G401 (cell line): ENCODE measurements around the gene ADPRM. TPM values are rescaled to one million over a fixed set of nuclear protein-coding genes. Genes with fewer than 3 reads are reported as not detected.
A peak's percentile ranks its signal among the peaks of the same experiment; 100 is the strongest.
"Not testable (repeated sequence)": the region's sequence is repeated elsewhere in the genome, so short reads cannot be mapped to it uniquely, and the experiment has no call there.

Source experiments
- DNase-seq: peaks from one replicate; pipeline ENCODE4 v3.0.0-alpha.2; 2015; ENCODE audit warnings: low spot score
- in situ Hi-C: cut with HindIII; loops from 2 replicates; pipeline ENCODE4 v1.10.0; 2016; ENCODE audit warnings: low sequenced_read_pairs, mixed read lengths
- total RNA-seq: library from RNA; depleted of rRNA; stranded (reverse); fragments of >200 nt; shearing (Covaris generic); gene quantifications from 2 replicates; pipeline ENCODE4 v1.2.3, GENCODE V29; 2014

The ADPRM gene
- total RNA-seq, 1 experiment from 2014 or later, result 15.3 TPM

DNA sequence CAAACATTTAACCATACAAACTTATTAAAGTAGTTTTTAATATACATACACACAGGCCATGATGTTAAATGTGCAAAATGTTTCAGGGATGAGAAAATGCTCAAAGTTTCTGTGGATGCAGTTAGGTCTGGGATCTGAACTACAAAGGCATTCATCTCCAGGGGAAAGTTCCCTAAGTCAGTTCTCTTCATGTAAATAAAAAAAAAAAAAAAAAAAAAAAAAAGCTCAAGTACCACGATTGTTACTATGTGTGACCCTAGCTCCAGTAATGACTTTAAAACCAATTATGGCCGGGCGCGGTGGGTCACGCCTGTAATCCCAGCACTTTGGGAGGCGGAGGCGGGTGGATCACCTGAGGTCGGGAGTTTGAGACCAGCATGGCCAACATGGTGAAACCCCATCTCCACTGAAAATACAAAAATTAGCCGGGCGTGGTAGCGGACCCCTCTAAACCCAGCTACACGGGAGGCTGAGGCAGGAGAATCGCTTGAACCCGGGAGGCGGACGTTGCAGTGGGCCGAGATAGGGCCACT is 1.5 kb upstream of the ADPRM start:
- in situ Hi-C loops, DNase-seq: not testable (repeated sequence)

DNA sequence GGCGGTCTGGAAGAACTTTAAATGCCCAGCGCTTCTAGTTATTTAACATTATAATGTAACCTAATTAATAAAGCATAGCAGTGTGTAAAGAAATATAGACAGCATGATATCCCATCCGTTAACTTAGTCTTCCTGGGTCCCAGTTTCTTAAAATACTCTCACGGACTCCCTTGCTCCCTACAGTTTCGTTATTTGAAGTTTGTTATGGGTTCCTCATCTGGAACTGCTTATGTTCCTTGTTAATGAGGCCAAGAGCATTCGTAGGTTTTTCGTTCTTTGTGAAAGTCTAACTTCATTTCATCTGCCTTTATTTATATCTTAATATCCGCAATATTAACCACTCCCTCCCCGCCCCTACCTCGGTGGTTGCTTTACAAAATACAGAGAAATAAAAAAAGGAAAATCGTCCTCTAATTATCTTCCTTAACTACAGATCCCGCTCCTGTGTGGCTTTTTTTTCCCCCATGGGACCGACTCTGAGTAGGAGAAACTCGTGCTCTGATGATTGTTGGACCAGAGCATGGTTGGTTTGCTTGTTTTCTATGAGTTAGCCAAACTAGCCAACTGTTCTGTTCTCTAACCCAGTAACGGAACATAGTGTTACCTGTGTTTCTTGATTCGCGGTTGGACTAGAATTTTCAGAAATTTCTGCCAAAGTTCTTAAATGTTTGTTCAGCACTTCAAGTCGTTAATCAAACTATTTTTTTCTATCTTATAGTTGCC is 863 bp downstream of the ADPRM start:
- in situ Hi-C loops, result no loop called here
- peak; percentile 9 for DNase-seq

DNA sequence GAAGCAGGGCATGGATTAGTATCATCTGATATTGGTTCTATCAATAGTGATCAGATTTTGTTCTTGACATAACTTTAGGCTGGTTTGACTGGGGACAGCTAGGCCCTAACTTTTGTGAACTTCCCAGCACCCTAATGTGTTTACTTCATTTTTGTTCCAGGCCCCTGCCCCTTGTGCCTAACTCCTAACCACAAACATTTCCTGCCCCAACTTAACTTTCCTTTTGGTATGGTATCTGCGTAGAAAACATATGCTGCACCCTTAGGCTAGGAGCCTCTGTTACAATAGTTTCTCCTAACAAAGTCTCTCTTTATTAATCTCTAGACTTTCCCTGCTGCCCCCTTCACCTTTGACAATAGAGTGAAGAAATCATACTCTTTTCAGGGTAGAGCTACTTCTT is 2.5 kb downstream of the ADPRM start:
- in situ Hi-C loops, result no loop called here
- DNase-seq, result no peak

DNA sequence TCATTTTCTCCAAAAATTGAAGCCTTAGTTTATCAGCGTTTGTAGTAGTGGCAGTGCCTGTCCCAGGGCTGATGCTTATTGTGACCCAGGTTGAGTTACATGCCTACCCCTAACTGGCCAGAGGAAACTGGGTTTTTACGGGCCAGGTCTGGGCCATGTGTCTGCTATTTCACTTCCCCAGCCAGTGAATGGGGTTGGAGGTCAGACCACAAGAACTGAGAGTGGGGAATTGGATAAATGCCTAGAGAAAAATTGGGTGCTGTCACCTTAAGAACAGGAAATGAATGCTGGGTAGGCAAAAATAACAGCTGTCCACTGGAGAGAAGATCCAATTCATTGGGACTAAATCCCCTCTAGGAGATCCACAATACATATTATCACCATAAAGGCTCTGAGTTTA is 5.2 kb downstream of the ADPRM start:
- in situ Hi-C loops, result no loop called here
- no peak for DNase-seq

DNA sequence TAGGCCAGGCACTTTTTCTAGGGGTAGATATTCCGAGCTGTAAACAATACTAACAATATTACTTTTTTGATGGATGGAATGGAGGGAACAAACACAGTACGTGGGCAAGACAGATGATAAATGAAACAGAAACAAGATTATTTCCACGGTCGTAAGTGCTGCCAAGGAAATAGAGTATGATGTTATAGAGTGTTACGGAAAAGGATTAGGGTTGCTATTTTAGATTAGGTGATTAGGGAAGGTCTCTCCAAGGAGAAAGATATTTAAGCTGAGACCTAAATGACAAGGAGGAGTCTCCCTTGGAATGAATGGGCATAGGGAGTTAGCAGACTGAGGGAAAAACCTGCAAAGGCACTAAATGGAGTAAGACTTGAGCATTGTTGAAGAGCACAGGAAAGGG is 8.3 kb downstream of the ADPRM start:
- no peak for DNase-seq
- in situ Hi-C loops, result no loop called here

DNA sequence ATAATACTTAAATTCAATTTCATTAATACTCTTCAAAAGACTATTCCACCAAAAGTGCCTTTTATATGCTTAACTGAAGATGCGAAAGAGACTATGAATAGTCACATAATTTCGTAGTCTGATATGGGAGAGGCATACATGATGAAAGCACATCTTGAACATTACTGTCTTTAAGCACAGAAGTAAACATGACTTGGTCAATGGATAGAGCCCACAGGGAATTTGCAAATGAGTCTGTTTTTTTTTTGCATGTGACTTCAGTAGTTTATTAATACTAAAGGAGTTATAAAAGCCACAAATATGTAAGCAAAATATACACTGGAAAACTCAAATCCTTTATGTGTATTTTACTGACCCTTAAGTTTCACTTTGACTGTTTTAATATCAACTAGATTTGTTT is 15.9 kb downstream of the ADPRM start:
- in situ Hi-C loops, result no loop called here
- no peak for DNase-seq

DNA sequence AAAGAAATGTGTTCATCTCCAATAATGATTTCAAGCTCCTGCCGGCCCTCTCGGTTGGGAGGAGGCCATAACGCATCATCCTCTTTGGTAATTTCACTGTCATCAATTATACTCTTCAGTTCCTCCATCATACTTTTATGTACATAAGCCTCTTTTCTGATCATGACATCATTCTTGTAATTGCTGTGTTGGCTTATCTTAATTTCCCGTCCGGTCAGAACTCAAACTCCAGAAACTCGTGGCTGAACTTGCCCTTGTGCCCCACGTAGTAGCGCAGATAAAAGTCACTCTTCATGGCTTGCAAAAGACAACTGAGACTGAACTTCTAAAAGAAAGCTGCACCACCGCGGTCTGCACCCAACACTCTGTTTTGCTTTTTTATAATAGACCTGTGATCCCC is 18.8 kb downstream of the ADPRM start:
- no peak for DNase-seq
- in situ Hi-C loops, result no loop called here

DNA sequence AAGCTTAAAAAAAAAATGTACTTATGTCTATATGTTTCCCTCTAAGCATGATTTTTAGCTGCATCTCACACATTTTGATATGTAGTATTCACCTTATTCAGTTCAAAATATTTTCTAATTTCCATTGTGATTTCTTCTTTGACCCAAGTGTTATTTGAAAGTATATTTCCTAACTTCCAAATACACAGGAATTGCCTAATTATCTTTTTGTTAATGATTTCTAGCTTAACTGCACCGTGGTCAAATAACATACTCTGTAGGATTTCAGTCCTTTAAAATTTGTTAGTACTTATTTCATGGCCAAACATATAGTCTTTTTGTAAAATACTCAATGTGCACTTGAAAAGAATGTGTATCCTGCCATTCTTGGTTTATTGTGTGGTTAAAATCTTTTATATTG is 21.2 kb downstream of the ADPRM start:
- no peak for DNase-seq
- in situ Hi-C loops, result no loop called here

DNA sequence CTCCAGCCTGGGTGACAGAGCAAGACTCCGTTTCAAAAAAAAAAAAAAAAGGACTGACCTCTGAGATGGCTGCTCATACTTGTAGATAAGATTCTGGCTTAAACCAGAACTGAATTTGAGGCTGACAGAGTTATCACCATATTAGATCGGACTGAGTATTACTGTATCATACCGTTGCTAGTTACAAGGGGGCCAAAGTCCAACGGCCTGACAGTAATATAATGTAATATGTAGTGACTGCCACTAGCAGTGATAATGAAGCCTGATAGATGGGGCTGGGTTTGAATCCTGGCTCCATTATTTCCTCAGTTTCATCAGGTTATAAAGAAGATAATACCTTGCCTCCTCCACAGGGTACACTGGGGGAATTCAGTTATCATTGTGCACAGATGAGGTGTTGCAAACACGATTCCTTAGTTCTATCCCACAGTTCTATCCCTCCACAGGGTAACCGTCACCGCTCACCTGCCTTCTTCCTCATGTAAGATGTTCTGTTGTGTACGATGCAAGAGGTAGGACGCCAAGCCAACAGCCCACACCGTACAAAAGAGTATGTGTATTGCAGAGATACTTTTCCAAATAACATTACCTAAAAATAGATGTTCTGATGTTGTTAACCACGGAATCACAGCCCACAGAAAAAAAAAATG is 27.3 kb downstream of the ADPRM start:
- no peak for DNase-seq
- in situ Hi-C loops, result no loop called here

DNA sequence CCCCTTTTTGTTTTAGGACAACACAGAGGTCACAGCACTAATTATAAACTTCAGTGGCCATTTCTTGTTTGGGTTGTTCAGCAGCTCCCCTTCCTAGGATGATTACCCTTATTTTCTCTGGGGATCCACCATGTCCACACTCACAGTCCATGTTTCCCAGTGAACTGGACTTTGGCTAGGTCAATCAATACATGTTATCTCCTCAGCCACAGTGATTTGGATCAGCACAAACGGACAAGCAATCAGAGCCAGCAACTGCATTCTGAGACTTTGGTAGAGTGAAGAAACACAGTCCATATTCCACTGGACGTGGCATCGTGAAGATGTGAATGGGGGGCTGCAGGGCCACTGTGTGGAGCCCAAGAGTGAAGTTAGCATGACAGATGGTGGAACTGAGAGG is 27.9 kb downstream of the ADPRM start:
- in situ Hi-C loops, result no loop called here
- DNase-seq, result no peak

DNA sequence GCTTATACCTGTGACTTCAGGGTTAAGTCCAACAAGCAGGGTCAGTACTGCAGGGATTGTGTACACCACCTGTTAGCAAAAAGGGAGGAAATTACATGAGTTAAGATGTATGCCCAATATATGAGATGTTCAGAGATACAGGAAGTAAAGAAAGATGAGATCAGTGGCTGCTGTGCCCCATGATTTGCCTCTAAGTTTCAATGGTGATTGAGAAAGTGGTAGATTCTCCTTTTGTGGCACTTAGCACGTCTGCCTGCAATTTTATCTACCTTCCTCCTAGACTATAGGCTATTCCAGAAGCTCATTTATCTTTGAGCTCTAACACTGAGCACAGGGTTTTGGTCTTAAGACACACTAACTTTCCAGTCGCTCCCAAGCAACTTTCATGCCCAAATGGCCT is 28.8 kb downstream of the ADPRM start:
- in situ Hi-C loops, result no loop called here

DNA sequence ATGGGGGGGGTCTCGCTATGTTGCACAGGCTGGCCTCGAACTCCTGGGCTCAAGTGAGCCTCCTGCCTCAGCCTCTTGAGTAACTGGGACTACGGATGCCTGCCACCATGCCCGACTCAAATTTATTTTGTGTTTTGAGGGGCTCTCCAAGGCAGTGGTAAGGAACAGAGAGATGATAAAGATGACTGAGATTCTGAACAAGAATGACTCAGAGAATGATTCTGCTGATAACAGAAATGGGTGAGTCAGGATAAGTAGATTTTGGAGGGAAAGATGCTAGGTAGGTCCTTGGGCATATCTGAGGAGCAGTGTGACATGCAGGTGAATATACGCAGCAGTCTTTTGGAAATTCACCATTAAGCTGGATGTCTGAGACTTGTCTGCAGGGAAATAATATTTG is 29.8 kb downstream of the ADPRM start:
- DNase-seq, result no peak
- in situ Hi-C loops, result no loop called here

More for the DNA sequence above, 28.8 kb downstream of the ADPRM start:
- DNase-seq, result no peak

DNA sequence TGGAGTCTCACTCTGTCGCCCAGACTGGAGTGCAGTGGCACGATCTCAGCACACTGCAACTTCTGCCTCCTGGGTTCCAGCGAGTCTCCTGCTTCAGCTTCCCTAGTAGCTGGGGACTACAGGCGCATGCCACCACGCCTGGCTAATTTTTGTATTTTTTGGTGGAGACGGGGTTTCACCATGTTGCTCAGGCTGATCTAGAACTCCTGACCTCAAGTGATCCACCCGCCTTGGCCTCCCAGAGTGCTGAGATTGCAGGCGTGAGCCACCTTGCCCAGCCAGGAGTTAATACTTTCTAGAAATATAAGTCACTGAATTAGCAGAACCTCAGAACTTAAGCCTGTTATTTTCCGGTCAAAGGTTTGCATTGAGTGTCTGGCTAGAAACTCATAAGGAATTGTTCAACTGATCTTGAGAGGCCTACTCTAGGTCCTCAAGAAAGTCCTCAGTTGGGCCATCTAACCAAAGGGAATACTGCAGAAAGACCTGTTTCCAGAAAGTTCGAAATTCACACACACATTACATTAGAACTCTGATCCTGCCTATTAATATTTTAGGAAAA is 31.0 kb downstream of the ADPRM start:
- no peak for DNase-seq
- in situ Hi-C loops, result no loop called here

DNA sequence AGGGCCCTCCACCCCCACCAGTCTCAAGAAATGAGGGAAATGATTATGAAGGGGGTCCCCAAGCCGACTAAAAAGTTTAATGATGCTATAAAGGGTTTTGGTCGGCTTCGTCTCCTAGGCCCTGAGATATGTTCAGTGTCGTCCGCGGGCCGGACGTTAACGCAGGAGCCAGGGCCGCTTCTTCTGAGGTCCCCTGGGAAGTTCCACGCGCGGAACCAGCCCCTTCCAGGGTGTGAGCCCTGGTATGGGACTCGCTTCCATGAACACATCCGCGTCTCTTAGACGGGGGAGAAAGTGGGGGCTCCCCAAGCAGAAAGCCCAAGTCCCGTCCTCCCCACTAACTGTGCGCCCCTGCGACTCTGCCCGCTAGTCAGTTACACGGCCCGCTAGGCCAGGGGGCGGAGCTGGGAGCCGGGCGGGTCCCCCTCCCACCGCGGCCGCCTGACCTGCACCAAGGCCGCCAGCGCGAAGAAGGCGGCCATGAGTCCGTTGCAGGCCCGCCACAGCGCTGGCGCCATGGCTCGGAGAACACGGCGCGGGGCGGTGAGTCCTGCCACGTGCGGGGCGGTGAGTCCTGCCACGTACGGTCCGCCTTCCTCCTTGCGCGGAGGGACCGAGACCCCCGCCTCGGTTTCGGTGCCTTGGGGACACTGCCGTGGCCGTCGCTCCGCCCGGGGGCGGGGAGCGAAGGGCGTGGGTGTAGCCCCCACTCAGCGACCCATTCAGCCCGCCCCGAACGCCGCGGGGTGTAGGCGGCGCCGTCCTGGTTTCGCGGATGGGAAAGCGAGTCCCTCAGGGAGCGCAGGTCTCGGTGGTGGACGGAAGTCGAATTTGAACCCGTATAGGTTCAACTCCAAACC is 32.2 kb downstream of the ADPRM start, which contains the start of gene TMEM220:
Gene TMEM220, minus strand, starts transcription at position 690 of the 860 bp plus-strand sequence. Its CDS starts 172 bp downstream, at position 518.
- DNase-seq, result peak; percentile 37
- in situ Hi-C loops, result no loop called here

DNA sequence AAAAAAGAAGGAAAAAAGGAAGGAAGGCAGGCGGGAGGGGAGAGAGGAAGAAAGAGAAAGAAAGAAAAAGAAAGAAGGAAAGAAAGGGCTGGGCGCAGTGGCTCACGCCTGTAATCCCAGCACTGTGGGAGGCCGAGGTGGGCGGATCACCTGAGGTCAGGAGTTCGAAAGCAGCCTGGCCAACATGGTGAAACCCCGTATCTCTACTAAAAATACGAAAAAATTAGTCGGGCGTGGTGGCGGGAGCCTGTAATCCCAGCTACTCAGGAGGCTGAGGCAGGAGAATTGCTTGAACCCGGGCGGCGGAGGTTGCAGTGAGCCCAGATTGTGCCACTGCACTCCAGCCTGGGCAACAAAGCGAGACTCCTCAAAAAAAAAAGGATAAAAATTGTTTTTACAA is 32.9 kb downstream of the ADPRM start:
- in situ Hi-C loops, DNase-seq: not testable (repeated sequence)

DNA sequence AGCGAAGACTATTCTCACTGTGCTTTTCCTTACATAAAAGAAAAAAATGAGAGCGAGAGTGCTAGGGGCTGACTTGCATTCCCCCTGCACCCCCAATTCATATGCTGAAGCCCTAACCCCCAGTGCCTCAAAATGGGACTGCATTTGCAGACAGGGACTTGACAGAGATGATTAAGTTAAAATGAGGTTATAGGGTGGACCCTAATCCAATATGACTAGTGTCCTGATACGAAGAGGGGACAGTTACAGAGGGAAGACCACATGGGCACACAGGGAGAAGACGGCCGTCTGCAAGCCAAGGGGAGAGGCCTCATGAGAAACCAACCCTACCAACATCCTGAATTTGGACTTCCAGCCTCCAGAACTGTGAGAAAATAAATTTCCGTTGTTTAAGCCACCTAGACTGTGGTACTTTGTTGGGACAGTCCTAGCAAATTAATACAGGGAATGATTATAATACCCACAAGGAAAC is 34.0 kb downstream of the ADPRM start:
- in situ Hi-C loops, result no loop called here
- no peak for DNase-seq

DNA sequence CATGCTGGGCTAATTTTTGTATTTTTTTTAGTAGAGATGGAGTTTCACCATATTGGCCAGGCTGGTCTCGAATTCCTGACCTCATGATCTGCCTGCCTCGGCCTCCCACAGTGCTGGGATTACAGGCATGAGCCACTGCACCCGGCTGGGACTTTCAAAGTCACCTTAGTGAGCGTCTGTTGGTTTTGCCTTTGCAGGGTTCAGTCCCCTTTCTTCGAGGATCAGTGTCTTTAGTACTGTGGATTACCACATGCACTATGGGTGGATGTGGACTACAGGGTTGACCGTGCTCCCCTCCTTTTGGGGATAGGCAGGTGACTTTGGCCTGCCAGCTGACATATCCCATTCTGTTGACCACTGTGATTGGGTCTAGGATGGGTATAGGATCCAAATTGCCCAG is 34.7 kb downstream of the ADPRM start:
- in situ Hi-C loops, result not testable (repeated sequence)

DNA sequence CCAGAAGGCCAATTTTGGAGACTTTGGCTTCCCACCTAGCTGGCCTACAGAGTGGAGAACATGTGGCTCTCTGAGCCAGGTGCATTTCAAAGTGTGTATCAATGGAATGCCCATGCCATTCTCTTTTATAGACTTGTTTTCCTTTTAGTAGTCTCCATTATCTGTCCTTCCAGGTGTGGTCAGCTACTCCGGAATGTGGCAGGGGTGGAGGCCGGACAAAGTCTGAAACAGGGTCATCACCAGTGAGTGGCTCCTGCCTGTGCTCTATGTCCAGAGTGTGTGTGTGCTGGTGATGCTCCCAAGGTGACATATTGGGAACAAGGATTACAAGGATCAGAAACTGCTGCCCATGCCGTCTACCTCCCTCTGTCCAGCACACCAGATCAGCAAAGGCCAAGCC is 36.3 kb downstream of the ADPRM start:
- no peak for DNase-seq
- in situ Hi-C loops, result no loop called here

More for the DNA sequence above, 34.7 kb downstream of the ADPRM start:
- not testable (repeated sequence) for DNase-seq

DNA sequence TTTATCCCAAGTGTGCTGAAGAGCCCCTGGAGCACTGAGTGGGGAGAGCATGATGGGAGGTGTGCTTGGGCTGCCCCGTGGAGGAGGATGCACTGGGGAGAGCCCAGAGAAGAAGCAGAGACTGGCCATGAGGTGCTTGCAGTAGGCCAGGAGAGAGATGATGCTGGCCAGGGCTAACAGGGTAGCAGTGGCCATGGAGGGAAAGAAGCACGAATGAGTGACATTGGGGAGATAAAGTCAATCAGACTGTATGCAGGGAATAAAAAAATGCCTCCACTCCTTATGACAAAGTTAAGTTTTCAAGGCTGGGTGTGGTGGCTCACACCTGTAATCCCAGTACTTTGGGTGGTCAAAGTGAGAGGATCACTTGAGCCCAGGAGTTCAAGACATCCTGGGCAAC is 37.9 kb downstream of the ADPRM start:
- in situ Hi-C loops, result no loop called here
- DNase-seq, result no peak
